HepG2 (cell line): ENCODE measurements around the gene NBPF4. TPM values are rescaled to one million over a fixed set of nuclear protein-coding genes. Genes with fewer than 3 reads are reported as not detected.
"Not testable (repeated sequence)": the region's sequence is repeated elsewhere in the genome, so short reads cannot be mapped to it uniquely, and the experiment has no call there.

Source experiments
- ATAC-seq: fragments of 200-7000 bp; cut with Tn5 transposase; 3 replicates; pipeline ENCODE4 v1.9.1; 2020; ENCODE audit warnings: mild to moderate bottlenecking, moderate library complexity
- BruUV-seq: library from RNA; stranded (reverse); fragments of 400-500 nt; replicated peaks from 2 replicates; lab custom pipeline; 2021; lab: Mats Ljungman, UMichigan
- CTCF ChIA-PET: fragments of 300-600 bp; formaldehyde crosslinking; extraction: SDS; loops from one replicate; lab custom pipeline; 2021; ENCODE audit warnings: low total read pairs, inconsistent platforms, low intra/inter-chr PET ratio; lab: Yijun Ruan, JAX
- POLR2A ChIA-PET: fragments of 350-600 bp; sonication (Branson Sonifier 250); formaldehyde crosslinking; loops from one replicate; lab custom pipeline; 2020; ENCODE audit warnings: antibody characterized with exemption, inconsistent platforms; lab: Yijun Ruan, JAX
- DNase-seq: peaks from one replicate; pipeline ENCODE4 v3.0.0-alpha.2; 2015; ENCODE audit warnings: low spot score
- FAIRE-seq: peaks from 3 replicates; lab custom pipeline; 2011; peaks lifted over from hg19 to GRCh38; lab: Jason Lieb, UNC
- H2AFZ ChIP-seq: one replicate; pipeline ENCODE4 v1.6.1; 2011; ENCODE audit warnings: low read length, inconsistent platforms
- H3K27ac ChIP-seq: fragments of 300-600 bp; 3 replicates; pipeline ENCODE4 v1.8.0; 2011; ENCODE audit warnings: mixed run types, mild to moderate bottlenecking, mixed read lengths, low read length, inconsistent platforms; ENCODE audit not compliant: insufficient read depth; ENCODE audit errors: extremely low read length
- H3K27me3 ChIP-seq, 2 experiments: fragments of 200-600 bp in 1 of 2; 2 replicates in 1 of 2; 3 replicates in 1 of 2; pipeline versions ENCODE4 v1.6.0 to v1.8.0; 2011; ENCODE audit warnings: low read length in 2 of 2, mild to moderate bottlenecking in 2 of 2, moderate library complexity in 2 of 2, inconsistent platforms in 1 of 2; ENCODE audit not compliant: insufficient read depth in 2 of 2, control insufficient read depth in 1 of 2
- H3K36me3 ChIP-seq, 2 experiments: fragments of 200-600 bp in 1 of 2; replicated peaks in 1 of 2; 2 replicates in 1 of 2; 3 replicates in 1 of 2; pipeline versions ENCODE4 v1.5.1 to v1.8.0; 2011; ENCODE audit warnings: low read length in 2 of 2, inconsistent platforms in 1 of 2; ENCODE audit not compliant: insufficient read depth in 2 of 2, control insufficient read depth in 1 of 2
- H3K4me1 ChIP-seq: 2 replicates; pipeline ENCODE4 v1.5.1; 2012; ENCODE audit warnings: low read length, inconsistent platforms; ENCODE audit not compliant: insufficient read depth
- H3K4me2 ChIP-seq: 2 replicates; pipeline ENCODE4 v1.6.0; 2011; ENCODE audit warnings: low read depth, low read length, inconsistent platforms
- H3K4me3 ChIP-seq, 3 experiments: fragments of 200-600 bp in 1 of 3; sonication (generic), shearing (Covaris generic) in 1 of 3; replicated peaks in 1 of 3; 2 replicates each; pipeline ENCODE4 v1.5.1; 2011 to 2016; ENCODE audit warnings: low read length in 3 of 3, inconsistent platforms in 2 of 3, low read depth in 2 of 3, mild to moderate bottlenecking in 2 of 3, control low read depth in 1 of 3, mixed read lengths in 1 of 3; ENCODE audit not compliant: insufficient read depth in 1 of 3
- H3K79me2 ChIP-seq: one replicate; pipeline ENCODE4 v1.6.1; 2011; ENCODE audit warnings: low read length, inconsistent platforms; ENCODE audit not compliant: insufficient read depth
- H3K9ac ChIP-seq: 2 replicates; pipeline ENCODE4 v1.6.0; 2011; ENCODE audit warnings: mild to moderate bottlenecking, low read depth, low read length, inconsistent platforms; ENCODE audit not compliant: insufficient read depth
- H3K9me3 ChIP-seq: 2 replicates; pipeline ENCODE4 v1.5.1; 2012; ENCODE audit warnings: mild to moderate bottlenecking, low read length
- H4K20me1 ChIP-seq: 2 replicates; pipeline ENCODE4 v1.6.0; 2011; ENCODE audit warnings: inconsistent platforms, mild to moderate bottlenecking, low read length, moderate library complexity; ENCODE audit not compliant: insufficient read depth
- WGBS: methylation state at CpG from one replicate; pipeline ENCODE4 v1.1.6; 2017; ENCODE audit warnings: low lambda C conversion rate; 5-methylcytosine and 5-hydroxymethylcytosine counted together
- in situ Hi-C: cut with HindIII; loops from 2 replicates; pipeline ENCODE4 v1.10.0; 2017; ENCODE audit warnings: low pct_unique_long_range_greater_than_20kb; ENCODE audit not compliant: extremely low pct_ligation_motif_present
- intact Hi-C: fragments of 100-400 bp; cut with micrococcal nuclease; formaldehyde crosslinking; loops from one replicate; pipeline ENCODE4 v1.10.0; 2022; ENCODE audit not compliant: unreplicated experiment
- polyA plus RNA-seq, 8 experiments: library from polyadenylated mRNA; depleted of rRNA in 3 of 8; stranded (reverse) in 7 of 8; unstranded in 1 of 8; fragments of >200 nt; fragmentation: Illumina TruSeq in 4 of 8; extraction: Trizol in 4 of 8; gene quantifications; 2 replicates each; pipeline versions ENCODE4 v1.2.1 to v1.2.3, GENCODE V29; 2011 to 2016; ENCODE audit warnings: low read depth in 4 of 8, missing spikeins in 1 of 8, mixed read lengths in 1 of 8; ENCODE audit not compliant: insufficient read depth in 1 of 8
- total RNA-seq, 5 experiments: library from RNA; depleted of rRNA; stranded (reverse); fragments of >200 nt; fragmentation: Illumina TruSeq; extraction: Trizol; gene quantifications; 2 replicates each; pipeline ENCODE4 v1.2.3, GENCODE V29; 2016; ENCODE audit warnings: low read depth in 1 of 5

The NBPF4 gene
- total and polyA plus RNA-seq, 2 of the 13 experiments (the other 11 are each of a cell fraction or from before 2014, with no cell fraction given) = not detected

DNA sequence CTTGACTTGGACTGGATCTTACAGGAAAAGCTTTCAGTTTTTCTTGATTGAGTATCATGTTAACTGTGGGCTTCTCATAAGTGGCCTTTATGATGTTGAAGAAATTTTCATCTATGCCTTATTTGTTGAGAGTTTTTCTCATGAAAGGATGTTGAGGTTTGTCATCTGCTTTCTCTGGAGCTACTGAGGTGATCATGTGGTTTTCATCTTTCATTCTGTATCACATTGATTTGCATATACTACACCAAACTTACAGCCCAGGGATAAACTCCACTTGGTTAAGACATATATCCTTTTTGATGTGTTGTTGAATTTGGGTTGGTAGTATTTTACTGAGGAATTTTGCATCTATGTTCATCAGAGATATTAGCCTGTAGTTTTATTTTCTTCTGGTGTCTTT lies 11.6 kb upstream of the NBPF4 start:
- H3K4me3 ChIP-seq, BruUV-seq, H3K79me2 ChIP-seq, CTCF ChIA-PET, H3K4me2 ChIP-seq, FAIRE-seq, H3K9me3 ChIP-seq, H3K27ac ChIP-seq, POLR2A ChIA-PET, H3K36me3 ChIP-seq, H3K27me3 ChIP-seq, H4K20me1 ChIP-seq, intact Hi-C loops, ATAC-seq, in situ Hi-C loops, H3K4me1 ChIP-seq, H3K9ac ChIP-seq, H2AFZ ChIP-seq, DNase-seq: not testable (repeated sequence)

DNA sequence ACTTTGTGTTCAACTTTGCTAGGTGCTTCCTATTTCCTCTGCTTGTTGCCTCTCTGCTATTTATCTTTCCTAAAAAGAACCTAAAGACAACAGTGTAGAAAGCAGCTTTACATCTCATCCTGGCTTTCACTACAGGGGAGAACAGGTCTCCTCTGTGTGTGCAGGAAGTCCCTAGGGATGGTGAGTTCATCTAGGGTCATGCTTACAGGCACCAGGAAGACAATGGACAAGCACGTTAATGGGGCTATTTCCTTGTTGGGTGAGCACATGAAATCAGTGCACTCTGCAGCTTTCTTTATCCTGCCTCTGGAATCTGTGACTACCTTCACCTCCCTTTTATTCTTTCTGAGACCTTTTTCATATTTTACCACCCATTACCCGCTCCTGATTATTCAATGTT lies 4.5 kb downstream of the NBPF4 start:
- H3K27ac ChIP-seq, H3K4me1 ChIP-seq, BruUV-seq, H3K4me2 ChIP-seq, in situ Hi-C loops, H3K9me3 ChIP-seq, DNase-seq, H3K79me2 ChIP-seq, H3K27me3 ChIP-seq, intact Hi-C loops, ATAC-seq, CTCF ChIA-PET, POLR2A ChIA-PET, H3K9ac ChIP-seq, H4K20me1 ChIP-seq, H2AFZ ChIP-seq, H3K36me3 ChIP-seq, H3K4me3 ChIP-seq, FAIRE-seq: not testable (repeated sequence)
- no CpG with 5 or more reads among the region's 2 CpGs for WGBS

DNA sequence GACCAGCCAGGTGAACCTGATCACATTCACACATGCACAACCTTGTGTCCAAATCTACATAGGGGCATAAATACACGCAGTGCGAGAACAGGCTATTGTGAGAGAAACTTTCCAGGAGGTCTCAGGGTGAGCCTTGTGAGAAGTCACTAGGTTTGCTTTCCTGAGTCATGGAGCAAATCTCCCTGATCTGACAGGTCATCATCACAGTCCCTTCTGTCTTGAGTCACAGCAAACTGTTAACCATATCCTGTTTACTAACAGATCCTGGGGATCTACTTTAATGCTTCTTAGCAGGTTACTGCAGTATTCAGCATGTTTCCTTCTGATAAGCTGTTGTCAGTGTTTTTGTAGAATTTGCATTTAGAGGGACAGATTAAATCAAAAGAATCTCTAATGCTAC lies 8.6 kb downstream of the NBPF4 start:
- ATAC-seq, POLR2A ChIA-PET, H3K36me3 ChIP-seq, H3K4me1 ChIP-seq, DNase-seq, intact Hi-C loops, H2AFZ ChIP-seq, FAIRE-seq, H3K9ac ChIP-seq, H3K27ac ChIP-seq, H3K4me3 ChIP-seq, H3K27me3 ChIP-seq, H3K4me2 ChIP-seq, H4K20me1 ChIP-seq, in situ Hi-C loops, BruUV-seq, CTCF ChIA-PET, H3K9me3 ChIP-seq, H3K79me2 ChIP-seq: not testable (repeated sequence)
- no CpG with 5 or more reads among the region's 2 CpGs for WGBS

DNA sequence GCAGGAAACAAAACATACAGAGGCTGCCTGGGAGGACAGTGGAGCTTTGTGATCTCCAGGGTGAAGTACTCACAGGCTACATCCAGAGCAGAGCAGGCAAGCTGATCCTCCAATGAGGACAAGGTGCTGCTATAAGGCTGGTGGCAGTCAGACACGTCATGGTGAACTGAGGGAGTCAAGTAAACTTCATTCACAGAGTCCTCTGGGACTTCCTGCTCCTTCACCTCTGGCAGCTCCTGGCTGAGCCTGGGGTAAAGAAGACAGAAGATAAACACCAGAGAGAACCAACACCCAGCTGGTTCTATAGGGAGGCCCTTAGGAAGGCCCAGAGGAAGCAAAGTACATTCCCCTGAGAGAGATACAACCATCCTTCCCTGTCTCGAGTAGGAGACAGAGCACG lies 11.7 kb downstream of the NBPF4 start:
- H4K20me1 ChIP-seq, H2AFZ ChIP-seq, H3K27me3 ChIP-seq, H3K79me2 ChIP-seq, H3K36me3 ChIP-seq, CTCF ChIA-PET, H3K4me2 ChIP-seq, DNase-seq, FAIRE-seq, H3K9me3 ChIP-seq, BruUV-seq, H3K4me3 ChIP-seq, H3K27ac ChIP-seq, in situ Hi-C loops, H3K4me1 ChIP-seq, POLR2A ChIA-PET, ATAC-seq, H3K9ac ChIP-seq, intact Hi-C loops: not testable (repeated sequence)
- no CpG with 5 or more reads among the region's 3 CpGs for WGBS
